GM12801 (cell line): ENCODE results near the gene KCNE1.

Experiments used
- CTCF ChIP-seq: IDR thresholded peaks from one replicate; pipeline ENCODE4 v1.5.1; 2011; ENCODE audit warnings: control low read depth; ENCODE audit not compliant: insufficient read length; ENCODE audit errors: extremely low read depth

KCNE1 gene

GRCh38 chr21:34554227-34554626 is 42.2 kb upstream of the KCNE1 start:
- no peak for TF ChIP-seq CTCF

- TF ChIP-seq CTCF, result no peak
Observed at GRCh38 chr21:34553151-34553952, 41.3 kb upstream of the KCNE1 start.

- no peak for TF ChIP-seq CTCF
Observed at GRCh38 chr21:34552360-34553098, 40.5 kb upstream of the KCNE1 start.

GRCh38 chr21:34550182-34550799 is 38.3 kb upstream of the KCNE1 start:
- no peak for TF ChIP-seq CTCF

- TF ChIP-seq CTCF, result no peak
Observed at GRCh38 chr21:34548781-34549376, 36.9 kb upstream of the KCNE1 start.

- no peak for TF ChIP-seq CTCF
Observed at GRCh38 chr21:34546542-34546941, 34.5 kb upstream of the KCNE1 start.
